ENCODE data around the gene TTC9. TPM values are rescaled to one million over a fixed set of nuclear protein-coding genes. Genes with fewer than 3 reads are reported as not detected.

TTC9 gene
- total RNA-seq, 1 experiment from 2014 or later = 9.3 TPM

GRCh38 chr14:70601162-70601561, 40.6 kb upstream of the TTC9 start:
- peaks cover 19% of the 10 kb centered on the region for H3K4me1 ChIP-seq (replicated peaks; ENCODE audit: insufficient read depth)
- H3K27me3 ChIP-seq (ENCODE audit: insufficient read depth, low read depth) = no peaks in the 10 kb centered on the region
- peak overlapping the region; percentile 64 for H3K4me3 ChIP-seq
- H3K9me2 ChIP-seq (ENCODE audit: insufficient read depth) = no peaks in the 10 kb centered on the region
- peak overlapping the region; percentile 92 for H3K4me2 ChIP-seq
- peak overlapping the region; percentile 51 for H3K27ac ChIP-seq
- ChIA-PET CTCF (interaction anchor here (0.5 to 0.8 kb wide), 4 partner anchors 103 to 208 kb away, joined by 3 to 5 read pairs (median 3); no protein-coding TSS in a partner anchor), POLR2A (ENCODE audit: unreplicated experiment) (interaction anchor here (0.7 kb wide), 2 partner anchors 11 to 219 kb away, joined by 3 read pairs; no protein-coding TSS in a partner anchor)
- H3F3A ChIP-seq (ENCODE audit: insufficient read depth, low read depth) = no peaks in the 10 kb centered on the region; the same call in 1 of the 2 replicates
- peaks cover 43% of the 10 kb centered on the region for H3K79me2 ChIP-seq (ENCODE audit: low read depth)
- TF ChIP-seq CTCF (conservative IDR thresholded peaks at IDR 0.05) (no peak), EZH2 (IDR thresholded peaks at IDR 0.05; ENCODE audit: low read depth) (no peak)
- H4K20me1 ChIP-seq (ENCODE audit: insufficient read depth) = peaks cover 30% of the 10 kb centered on the region
- peaks cover 11% of the 10 kb centered on the region; the same call in 1 of the 2 replicates for H3K36me3 ChIP-seq (ENCODE audit: low read depth)
- H3K9me3 ChIP-seq (ENCODE audit: insufficient read depth, low read depth) = no peaks in the 10 kb centered on the region
- DNase-seq = peak in 1 of 2 experiments; percentile 63
- peak overlapping the region; percentile 89 for H2AFZ ChIP-seq
- BruUV-seq (replicated peaks) = TSS peak; percentile 96
- intact Hi-C loops (cut with micrococcal nuclease; ENCODE audit: unreplicated experiment) = loop anchor here (2.0 to 5.0 kb wide), 2 partner anchors 66 to 306 kb away; partner anchors contain the start of gene PCNX1

- Histone ChIP-seq H4K20me1 (ENCODE audit: insufficient read depth) (peaks cover 22% of the 10 kb centered on the region; the same call in 1 of the 2 replicates), H2AFZ (no peak overlapping the region), H3K4me1 (replicated peaks; ENCODE audit: insufficient read depth) (peaks cover 19% of the 10 kb centered on the region), H3K27me3 (ENCODE audit: insufficient read depth, low read depth) (no peaks in the 10 kb centered on the region), H3K79me2 (ENCODE audit: low read depth) (peaks cover 32% of the 10 kb centered on the region), H3K4me3 (no peak overlapping the region), H3F3A (ENCODE audit: insufficient read depth, low read depth) (no peaks in the 10 kb centered on the region; the same call in 1 of the 2 replicates), H3K36me3 (ENCODE audit: low read depth) (peaks cover 7% of the 10 kb centered on the region; the same call in 1 of the 2 replicates), H3K9me2 (ENCODE audit: insufficient read depth) (no peaks in the 10 kb centered on the region), H3K4me2 (no peak overlapping the region), H3K27ac (no peak overlapping the region), H3K9me3 (ENCODE audit: insufficient read depth, low read depth) (no peaks in the 10 kb centered on the region)
- TF ChIP-seq CTCF (conservative IDR thresholded peaks at IDR 0.05) (no peak), EZH2 (IDR thresholded peaks at IDR 0.05; ENCODE audit: low read depth) (no peak)
- intact Hi-C loops (cut with micrococcal nuclease; ENCODE audit: unreplicated experiment) = loop anchor here (5.0 kb wide), 1 partner anchor 305 kb away; the partner anchor contains the start of gene PCNX1
- no peak for DNase-seq
- ChIA-PET CTCF (no interaction called here), POLR2A (ENCODE audit: unreplicated experiment) (no interaction called here)
- BruUV-seq (replicated peaks) = no TSS peak
These were observed 39.5 kb upstream of the TTC9 start for GRCh38 chr14:70602254-70602653.

GRCh38 chr14:70611216-70611615, 30.5 kb upstream of the TTC9 start:
- TF ChIP-seq EZH2 (IDR thresholded peaks at IDR 0.05; ENCODE audit: low read depth) (no peak), CTCF (conservative IDR thresholded peaks at IDR 0.05) (no peak)
- no peaks in the 10 kb centered on the region for H4K20me1 ChIP-seq (ENCODE audit: insufficient read depth)
- ChIA-PET CTCF (no interaction called here), POLR2A (ENCODE audit: unreplicated experiment) (no interaction called here)
- intact Hi-C loops (cut with micrococcal nuclease; ENCODE audit: unreplicated experiment) = no loop called here
- H3K4me1 ChIP-seq (replicated peaks; ENCODE audit: insufficient read depth) = peaks cover under 1% of the 10 kb centered on the region; the same call in 1 of the 2 replicates
- H2AFZ ChIP-seq = no peak overlapping the region
- no TSS peak for BruUV-seq (replicated peaks)
- H3F3A ChIP-seq (ENCODE audit: insufficient read depth, low read depth) = no peaks in the 10 kb centered on the region
- DNase-seq = no peak
- H3K79me2 ChIP-seq (ENCODE audit: low read depth) = no peaks in the 10 kb centered on the region
- no peaks in the 10 kb centered on the region for H3K9me2 ChIP-seq (ENCODE audit: insufficient read depth)
- no peak overlapping the region for H3K27ac ChIP-seq
- no peaks in the 10 kb centered on the region for H3K9me3 ChIP-seq (ENCODE audit: insufficient read depth, low read depth)
- no peaks in the 10 kb centered on the region for H3K27me3 ChIP-seq (ENCODE audit: insufficient read depth, low read depth)
- H3K4me2 ChIP-seq = no peak overlapping the region
- H3K4me3 ChIP-seq = no peak overlapping the region
- H3K36me3 ChIP-seq (ENCODE audit: low read depth) = no peaks in the 10 kb centered on the region

Data from PC-9 (cell line).